Cardiac fibroblast (primary cell): ENCODE data around the gene ATXN7L1.

Experiments
- DNase-seq, 2 donors: peaks; one replicate each; pipeline versions ENCODE4 v3.0.0 to v3.0.0-alpha.2; 2010; ENCODE audit warnings: low read depth in 2 of 2
- H3K4me3 ChIP-seq, 2 donors: replicated peaks in 1 of 2; 1 replicate in 1 of 2; 2 replicates in 1 of 2; pipeline ENCODE4 v1.5.1; 2011; ENCODE audit warnings: low read depth in 2 of 2, low read length in 2 of 2, mild to moderate bottlenecking in 2 of 2, moderate library complexity in 1 of 2
- TF ChIP-seq, protein P1 (sequence below): IDR thresholded peaks from one replicate; pipeline ENCODE4 v1.5.1; 2011; ENCODE audit warnings: low read depth, mild to moderate bottlenecking, low read length, inconsistent platforms

The ATXN7L1 gene

DNA sequence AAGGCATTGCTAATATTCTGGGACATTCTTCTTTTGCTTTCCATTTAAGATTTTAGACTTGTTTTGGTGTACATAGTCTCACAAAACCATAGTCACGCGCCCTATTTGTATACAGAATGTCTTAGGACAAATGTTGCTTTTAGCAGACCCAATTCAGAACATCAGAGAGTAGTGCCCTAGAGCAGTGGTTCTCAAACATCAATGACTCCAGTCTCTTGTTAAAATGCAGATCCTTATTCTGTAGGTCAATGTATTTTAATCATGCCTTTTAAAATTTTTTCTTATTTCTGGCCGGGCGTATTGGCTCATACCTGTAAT lies 167.7 kb downstream of the ATXN7L1 start:
- TF ChIP-seq, protein P1, sequence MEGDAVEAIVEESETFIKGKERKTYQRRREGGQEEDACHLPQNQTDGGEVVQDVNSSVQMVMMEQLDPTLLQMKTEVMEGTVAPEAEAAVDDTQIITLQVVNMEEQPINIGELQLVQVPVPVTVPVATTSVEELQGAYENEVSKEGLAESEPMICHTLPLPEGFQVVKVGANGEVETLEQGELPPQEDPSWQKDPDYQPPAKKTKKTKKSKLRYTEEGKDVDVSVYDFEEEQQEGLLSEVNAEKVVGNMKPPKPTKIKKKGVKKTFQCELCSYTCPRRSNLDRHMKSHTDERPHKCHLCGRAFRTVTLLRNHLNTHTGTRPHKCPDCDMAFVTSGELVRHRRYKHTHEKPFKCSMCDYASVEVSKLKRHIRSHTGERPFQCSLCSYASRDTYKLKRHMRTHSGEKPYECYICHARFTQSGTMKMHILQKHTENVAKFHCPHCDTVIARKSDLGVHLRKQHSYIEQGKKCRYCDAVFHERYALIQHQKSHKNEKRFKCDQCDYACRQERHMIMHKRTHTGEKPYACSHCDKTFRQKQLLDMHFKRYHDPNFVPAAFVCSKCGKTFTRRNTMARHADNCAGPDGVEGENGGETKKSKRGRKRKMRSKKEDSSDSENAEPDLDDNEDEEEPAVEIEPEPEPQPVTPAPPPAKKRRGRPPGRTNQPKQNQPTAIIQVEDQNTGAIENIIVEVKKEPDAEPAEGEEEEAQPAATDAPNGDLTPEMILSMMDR = no peak
- no peak for DNase-seq
- H3K4me3 ChIP-seq = no peak overlapping the region

DNA sequence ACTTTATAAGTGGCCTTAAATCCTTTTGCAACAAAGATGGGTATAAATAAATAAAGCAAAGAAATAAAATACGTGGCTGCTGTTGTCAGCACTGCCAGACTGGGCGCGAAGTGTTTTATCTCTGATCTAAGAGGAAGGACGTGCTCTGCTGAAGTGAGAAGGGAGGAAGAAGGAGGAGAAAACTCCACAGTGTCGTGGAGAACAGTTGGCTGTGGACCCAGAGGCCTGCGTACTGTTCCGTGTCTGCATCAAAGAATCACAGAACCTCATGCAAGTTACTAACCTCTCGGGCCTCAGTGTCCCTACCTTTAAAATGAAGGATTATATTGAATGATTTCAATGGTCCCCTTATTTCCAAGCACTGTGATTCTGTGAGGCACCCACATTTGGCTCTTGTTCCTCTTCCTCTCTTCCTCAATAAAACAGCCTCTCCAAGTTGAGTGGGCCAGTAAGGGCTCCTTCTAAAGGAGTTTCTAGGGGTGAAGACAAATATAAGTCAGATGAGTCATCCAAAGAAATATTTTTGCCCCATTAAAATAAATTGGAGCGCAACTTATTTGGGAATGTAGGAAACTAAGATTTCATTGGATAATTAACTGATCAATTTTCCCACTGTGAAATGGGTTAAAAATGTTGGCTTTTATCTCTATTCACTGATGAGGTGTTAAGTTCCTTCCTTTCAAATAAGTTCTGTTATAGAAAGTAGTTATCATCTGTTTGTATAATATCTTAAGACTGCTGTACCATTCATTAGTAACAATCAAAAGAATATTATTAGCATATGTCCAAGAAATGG lies 168.2 kb downstream of the ATXN7L1 start:
- TF ChIP-seq, protein P1 = no peak
- no peak overlapping the region for H3K4me3 ChIP-seq
- DNase-seq = peak in 1 of 2 donors; percentile 5

DNA sequence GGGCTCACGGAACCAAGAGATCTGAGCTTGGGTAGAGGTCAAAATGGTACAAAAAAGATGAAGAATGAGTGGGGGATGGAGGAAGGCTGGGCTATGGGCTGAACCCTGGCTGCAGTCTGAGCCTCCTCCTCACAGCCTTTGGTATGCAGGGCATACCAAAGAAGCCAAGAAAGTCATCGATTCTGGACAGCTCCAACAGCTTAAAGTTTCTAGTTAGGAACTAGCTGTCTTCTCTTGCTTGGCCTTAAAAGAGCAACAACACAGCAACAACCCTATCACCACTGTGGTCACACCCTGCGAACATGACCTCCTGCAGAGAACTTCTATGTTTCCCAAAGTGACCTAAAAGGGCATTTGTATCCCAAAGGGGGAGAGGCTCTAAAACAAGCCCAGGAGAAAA lies 169.0 kb downstream of the ATXN7L1 start:
- peak in 1 of 2 donors; percentile 9 for DNase-seq
- TF ChIP-seq, protein P1 = no peak
- H3K4me3 ChIP-seq = no peak overlapping the region

DNA sequence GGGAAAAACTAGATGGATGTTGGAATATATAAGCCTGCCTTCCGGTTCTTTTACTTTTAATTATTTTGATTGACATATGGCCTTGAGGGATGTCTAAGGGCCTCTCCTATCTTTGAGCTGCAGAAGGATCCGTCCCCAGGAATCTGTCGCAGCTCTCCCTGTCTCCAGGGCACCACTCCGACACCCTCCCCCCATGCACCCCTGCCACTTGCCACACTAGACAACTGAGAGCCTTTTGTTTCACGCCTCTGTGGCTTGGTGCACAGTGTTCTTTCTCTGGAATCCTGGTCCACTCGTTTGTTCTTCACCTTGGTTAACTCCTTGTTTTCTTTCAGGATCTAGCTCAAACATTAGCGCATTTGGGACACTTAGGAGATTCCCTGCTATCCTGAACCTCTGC lies 171.0 kb downstream of the ATXN7L1 start:
- TF ChIP-seq, protein P1 = no peak
- no peak for DNase-seq
- H3K4me3 ChIP-seq = no peak overlapping the region

DNA sequence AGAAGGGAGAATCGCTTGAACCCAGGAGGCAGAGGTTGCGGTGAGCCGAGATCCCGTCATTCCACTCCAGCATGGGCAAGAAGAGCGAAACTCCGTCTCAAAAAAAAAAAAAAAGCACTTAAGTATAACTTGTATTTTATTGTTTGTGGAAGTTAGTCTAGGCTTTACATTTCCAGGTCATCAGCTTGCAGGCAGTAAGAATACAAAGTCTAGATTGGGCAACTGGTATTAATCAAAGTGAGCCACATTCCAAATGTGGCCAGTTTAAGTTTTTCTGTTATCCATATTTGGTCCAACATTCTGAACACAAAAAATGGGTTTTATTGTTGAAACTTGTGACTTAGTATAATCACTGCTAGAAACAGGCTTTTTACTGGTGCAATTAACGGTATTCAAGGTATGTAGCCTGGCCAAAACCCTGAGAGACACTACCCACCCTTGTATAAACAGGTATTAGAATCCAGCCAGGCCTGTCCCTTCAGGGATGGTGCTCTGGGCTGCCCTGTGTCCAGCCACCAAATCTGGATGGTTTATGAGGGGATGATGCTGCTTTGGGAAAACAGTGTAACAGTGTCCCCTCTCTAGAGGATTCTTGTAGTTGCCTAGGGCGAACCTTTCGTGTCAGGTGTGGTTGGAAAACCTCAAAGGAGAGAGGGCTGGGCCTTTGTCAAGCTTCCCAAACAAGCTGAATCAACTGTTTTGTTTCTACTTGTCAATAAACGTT lies 173.0 kb downstream of the ATXN7L1 start:
- DNase-seq = no peak
- TF ChIP-seq, protein P1 = no peak
- no peak overlapping the region for H3K4me3 ChIP-seq

DNA sequence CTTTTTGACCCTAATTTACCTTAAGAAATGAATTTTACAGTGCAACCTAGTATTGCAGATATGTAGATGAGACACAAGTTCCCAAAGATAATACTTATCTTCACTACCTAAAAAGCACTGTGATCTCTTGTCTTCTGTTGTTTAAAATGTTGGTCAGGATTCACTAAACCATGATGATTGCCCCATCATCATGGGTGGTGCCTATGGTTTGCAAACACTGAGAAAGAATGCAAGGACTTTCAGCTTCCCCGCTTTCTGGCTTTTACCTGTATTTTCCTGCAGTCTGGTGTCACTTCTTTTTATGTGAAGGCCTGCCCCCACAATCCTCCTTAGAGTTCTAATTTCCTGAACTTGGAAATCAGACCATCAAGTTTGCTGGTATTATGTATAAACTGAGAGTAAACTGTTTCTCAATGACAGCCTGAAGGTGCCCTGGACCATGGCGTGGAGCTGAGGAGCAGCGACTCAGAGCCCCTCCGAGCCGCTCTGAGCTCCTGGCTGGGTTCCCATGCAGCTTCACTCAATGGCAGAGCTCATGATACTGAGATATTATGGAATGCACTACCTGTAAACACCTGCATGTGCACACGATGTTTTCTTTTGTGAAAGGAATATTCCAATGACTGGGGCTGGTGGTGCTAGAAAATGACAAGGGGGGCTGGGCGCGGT lies 176.7 kb downstream of the ATXN7L1 start:
- TF ChIP-seq, protein P1 = no peak
- no peak for DNase-seq
- H3K4me3 ChIP-seq = no peak overlapping the region
